K562 (cell line): ENCODE data around the gene IL17RA. TPM values are rescaled to one million over a fixed set of nuclear protein-coding genes. Genes with fewer than 3 reads are reported as not detected.
A peak's percentile ranks its signal among the peaks of the same experiment; 100 is the strongest.

ENCODE experiments used
- ATAC-seq: fragments of 200-7000 bp; cut with Tn5 transposase; 3 replicates; pipeline ENCODE4 v1.9.1; 2020; ENCODE audit warnings: moderate library complexity
- BruUV-seq: library from RNA; stranded (reverse); fragments of 400-500 nt; replicated peaks from 2 replicates; lab custom pipeline; 2021; lab: Mats Ljungman, UMichigan
- CTCF ChIA-PET: fragments of 300-600 bp; formaldehyde crosslinking; extraction: SDS; loops from one replicate; lab custom pipeline; 2021; ENCODE audit warnings: low intra/inter-chr PET ratio; lab: Yijun Ruan, JAX
- POLR2A ChIA-PET: fragments of 300-600, 350-650 bp; sonication (Branson Sonifier 250); formaldehyde crosslinking; extraction: SDS; loops from one replicate; lab custom pipeline; 2021; ENCODE audit warnings: antibody characterized with exemption, inconsistent platforms; lab: Yijun Ruan, JAX
- DNase-seq, 4 experiments: peaks; one replicate each; pipeline versions ENCODE4 v3.0.0 to v3.0.0-alpha.2; 2011 to 2018; ENCODE audit warnings: low spot score in 3 of 4, mixed read lengths in 3 of 4; ENCODE audit errors: extremely low read depth in 1 of 4
- FAIRE-seq: peaks from 2 replicates; lab custom pipeline; 2011; peaks lifted over from hg19 to GRCh38; lab: Jason Lieb, UNC
- H2AFZ ChIP-seq: 2 replicates; pipeline ENCODE4 v1.6.0; 2011; ENCODE audit warnings: low read depth, low read length, control low read depth, inconsistent platforms
- H3K27ac ChIP-seq: fragments of 200-600 bp; 3 replicates; pipeline ENCODE4 v1.8.0; 2011; ENCODE audit warnings: low read depth, mild to moderate bottlenecking, control low read depth, inconsistent platforms, low read length, moderate library complexity, mixed read lengths; ENCODE audit errors: extremely low read depth
- H3K27me3 ChIP-seq, 2 experiments: fragments of 300-600 bp in 1 of 2; 2 replicates in 1 of 2; 3 replicates in 1 of 2; pipeline versions ENCODE4 v1.6.0 to v1.8.0; 2011; ENCODE audit warnings: inconsistent platforms in 2 of 2, low read length in 2 of 2, mild to moderate bottlenecking in 1 of 2, mixed read lengths in 1 of 2, moderate library complexity in 1 of 2; ENCODE audit not compliant: control insufficient read depth in 2 of 2, insufficient read depth in 2 of 2
- H3K36me3 ChIP-seq: fragments of 300-600 bp; 3 replicates; pipeline ENCODE4 v1.8.0; 2011; ENCODE audit warnings: mild to moderate bottlenecking, low read length, inconsistent platforms; ENCODE audit not compliant: control insufficient read depth, insufficient read depth
- H3K4me1 ChIP-seq, 2 experiments: fragments of 200-600 bp in 1 of 2; replicated peaks in 1 of 2; 2 replicates in 1 of 2; 3 replicates in 1 of 2; pipeline versions ENCODE4 v1.5.1 to v1.8.0; 2011; ENCODE audit warnings: inconsistent platforms in 2 of 2, low read length in 2 of 2, mild to moderate bottlenecking in 1 of 2, mixed read lengths in 1 of 2, moderate library complexity in 1 of 2; ENCODE audit not compliant: control insufficient read depth in 2 of 2, insufficient read depth in 2 of 2
- H3K4me2 ChIP-seq: 2 replicates; pipeline ENCODE4 v1.6.1; 2011; ENCODE audit warnings: low read length, control low read depth, inconsistent platforms, mixed read lengths; ENCODE audit not compliant: insufficient read depth
- H3K4me3 ChIP-seq: fragments of 200-600 bp; sonication (generic), shearing (Covaris generic); 2 replicates; pipeline ENCODE4 v1.5.1; 2016; ENCODE audit warnings: control low read depth, inconsistent platforms
- H3K79me2 ChIP-seq: fragments of 200-600 bp; 3 replicates; pipeline ENCODE4 v1.8.0; 2011; ENCODE audit warnings: low read length, inconsistent platforms; ENCODE audit not compliant: control insufficient read depth, insufficient read depth
- H3K9ac ChIP-seq, 2 experiments: 2 replicates each; pipeline versions ENCODE4 v1.6.0 to v1.6.1; 2011; ENCODE audit warnings: low read depth in 2 of 2, low read length in 2 of 2, control low read depth in 1 of 2, inconsistent platforms in 1 of 2, mild to moderate bottlenecking in 1 of 2, mixed read lengths in 1 of 2; ENCODE audit not compliant: insufficient read depth in 1 of 2
- H3K9me1 ChIP-seq: one replicate; pipeline ENCODE4 v1.6.0; 2011; ENCODE audit warnings: inconsistent platforms, mild to moderate bottlenecking, low read length, moderate library complexity; ENCODE audit not compliant: control insufficient read depth, insufficient read depth
- H3K9me3 ChIP-seq: replicated peaks from 2 replicates; pipeline ENCODE4 v1.5.1; 2011; ENCODE audit warnings: low read depth, low read length, inconsistent platforms; ENCODE audit not compliant: control insufficient read depth, insufficient read depth
- H4K20me1 ChIP-seq: replicated peaks from 2 replicates; pipeline ENCODE4 v1.6.1; 2011; ENCODE audit warnings: low read length, inconsistent platforms, mixed read lengths; ENCODE audit not compliant: control insufficient read depth, insufficient read depth
- ATF1 ChIP-seq, 2 experiments: fragments of 450-650 bp in 1 of 2; IDR thresholded peaks; 2 replicates each; pipeline ENCODE4 v1.6.1; 2016; ENCODE audit warnings: missing compliant biosample characterization in 1 of 2, missing genetic modification characterization in 1 of 2
- ATF2 ChIP-seq: sonication (generic); formaldehyde crosslinking; IDR thresholded peaks from 2 replicates; pipeline ENCODE4 v1.8.1; 2022; ENCODE audit warnings: missing genetic modification reagents
- CBFA2T2 ChIP-seq: fragments of 450-650 bp; conservative IDR thresholded peaks from 2 replicates; pipeline ENCODE4 v1.6.1; 2017; ENCODE audit warnings: mild to moderate bottlenecking
- ETV1 ChIP-seq: fragments of 450-650 bp; conservative IDR thresholded peaks from 2 replicates; pipeline ENCODE4 v1.6.1; 2016; ENCODE audit warnings: missing genetic modification characterization, control low read depth, low read depth, missing compliant biosample characterization
- GTF2A2 ChIP-seq: IDR thresholded peaks from 2 replicates; pipeline ENCODE4 v1.6.1; 2016; ENCODE audit warnings: mild to moderate bottlenecking, missing genetic modification characterization, missing compliant biosample characterization
- MAFG ChIP-seq: fragments of 450-650 bp; conservative IDR thresholded peaks from 2 replicates; pipeline ENCODE4 v1.6.1; 2016; ENCODE audit warnings: missing genetic modification characterization, missing compliant biosample characterization
- MAFK ChIP-seq: IDR thresholded peaks from 2 replicates; pipeline ENCODE4 v1.6.1; 2011; ENCODE audit warnings: low read length, improper control_type of control experiment
- MCM2 ChIP-seq: fragments of 450-650 bp; IDR thresholded peaks from 2 replicates; pipeline ENCODE4 v1.6.1; 2017; ENCODE audit warnings: low read depth, mild to moderate bottlenecking
- NBN ChIP-seq: fragments of 450-650 bp; IDR thresholded peaks from 2 replicates; pipeline ENCODE4 v1.6.1; 2016; ENCODE audit warnings: low read depth, mild to moderate bottlenecking
- NFATC3 ChIP-seq: fragments of 450-650 bp; IDR thresholded peaks from 2 replicates; pipeline ENCODE4 v1.6.1; 2017; ENCODE audit warnings: mild to moderate bottlenecking
- NFRKB ChIP-seq: fragments of 450-650 bp; IDR thresholded peaks from 2 replicates; pipeline ENCODE4 v1.6.1; 2016; ENCODE audit warnings: low read depth
- PHB ChIP-seq: fragments of 250-450 bp; sonication (Bioruptor Pico); IDR thresholded peaks from 2 replicates; pipeline ENCODE4 v1.5.0; 2021
- PKNOX1 ChIP-seq: fragments of 450-650 bp; IDR thresholded peaks from 2 replicates; pipeline ENCODE4 v1.6.1; 2016
- POLR2AphosphoS2 ChIP-seq: IDR thresholded peaks from 2 replicates; pipeline ENCODE4 v1.6.1; 2012; ENCODE audit warnings: low read length, improper control_type of control experiment
- POLR3G ChIP-seq: IDR thresholded peaks from 2 replicates; pipeline ENCODE4 v1.6.1; 2011; ENCODE audit not compliant: insufficient read length, insufficient replicate concordance; ENCODE audit errors: extremely low read depth
- SLC30A9 ChIP-seq: fragments of 250-450 bp; sonication (Bioruptor Pico); IDR thresholded peaks from 2 replicates; pipeline ENCODE4 v1.8.0; 2022; ENCODE audit warnings: mild to moderate bottlenecking, moderate library complexity
- SMARCA4 ChIP-seq: fragments of 450-650 bp; IDR thresholded peaks from 2 replicates; pipeline ENCODE4 v1.6.1; 2016
- SP1 ChIP-seq: sonication (generic); formaldehyde crosslinking; IDR thresholded peaks from 2 replicates; pipeline ENCODE4 v1.8.1; 2022; ENCODE audit warnings: mild to moderate bottlenecking, missing genetic modification reagents
- TCF7 ChIP-seq: sonication (generic); IDR thresholded peaks from 2 replicates; pipeline ENCODE4 v1.6.1; 2016; ENCODE audit warnings: antibody characterized with exemption, borderline replicate concordance
- TEAD2 ChIP-seq: fragments of 450-650 bp; IDR thresholded peaks from 2 replicates; pipeline ENCODE4 v1.6.1; 2016; ENCODE audit warnings: missing genetic modification characterization, control low read depth, missing compliant biosample characterization
- THRAP3 ChIP-seq: fragments of 450-650 bp; IDR thresholded peaks from 2 replicates; pipeline ENCODE4 v1.6.1; 2016; ENCODE audit warnings: mild to moderate bottlenecking, inconsistent platforms, borderline replicate concordance
- ZNF282 ChIP-seq: sonication (generic); formaldehyde crosslinking; IDR thresholded peaks from 2 replicates; pipeline ENCODE4 v1.8.1; 2023; ENCODE audit warnings: missing genetic modification reagents
- ZNF3 ChIP-seq: fragments of 250-450 bp; sonication (Bioruptor Pico); IDR thresholded peaks from 2 replicates; pipeline ENCODE4 v1.5.0; 2021; ENCODE audit warnings: mild to moderate bottlenecking, moderate library complexity
- ZNF316 ChIP-seq: fragments of 450-650 bp; IDR thresholded peaks from 2 replicates; pipeline ENCODE4 v1.6.1; 2016
- ZNF668 ChIP-seq: fragments of 250-450 bp; sonication (Bioruptor Pico); IDR thresholded peaks from 2 replicates; pipeline ENCODE4 v1.8.0; 2022; ENCODE audit warnings: mild to moderate bottlenecking, inconsistent platforms
- ZNF695 ChIP-seq: fragments of 450-650 bp; formaldehyde crosslinking; IDR thresholded peaks from 2 replicates; pipeline ENCODE4 v1.4.0; 2020; ENCODE audit warnings: mild to moderate bottlenecking, moderate library complexity
- ZNF79 ChIP-seq: fragments of 250-450 bp; sonication (Bioruptor Pico); IDR thresholded peaks from 2 replicates; pipeline ENCODE4 v1.4.0; 2020; ENCODE audit warnings: low read depth, mild to moderate bottlenecking, moderate library complexity
- in situ Hi-C: fragments of 300-500 bp; cut with MboI; formaldehyde crosslinking; loops from 4 replicates; pipeline ENCODE4 v1.15.0; 2018; ENCODE audit warnings: inconsistent platforms, mixed read lengths
- intact Hi-C: fragments of 100-400 bp; cut with micrococcal nuclease; formaldehyde crosslinking; loops from 2 replicates; pipeline ENCODE4 v1.14.2; 2022
- polyA plus RNA-seq, 8 experiments: library from polyadenylated mRNA; depleted of rRNA in 4 of 8; stranded (reverse) in 5 of 8; unstranded in 3 of 8; fragments of >200 nt; fragmentation: Nextera tagmentation in 2 of 8; fragmentation: Illumina TruSeq in 1 of 8; extraction: Ambion mirVana in 2 of 8; extraction: Trizol in 1 of 8; gene quantifications; 2 replicates each; pipeline versions ENCODE4 v1.2.1 to v1.2.3, GENCODE V29; 2011 to 2014; ENCODE audit warnings: inconsistent platforms in 1 of 8, missing spikeins in 1 of 8
- total RNA-seq, 7 experiments: library from RNA; depleted of rRNA in 6 of 7; stranded (reverse); fragments of >200 nt in 6 of 7; fragmentation: Illumina TruSeq in 2 of 7; extraction: Trizol in 2 of 7; gene quantifications; 2 replicates each; pipeline versions ENCODE4 v1.2.1 to v1.2.3, GENCODE V29; 2011 to 2021; ENCODE audit warnings: low replicate concordance in 1 of 7

IL17RA gene
- total and polyA plus RNA-seq, 9 of the 15 experiments (the other 6 are each of a cell fraction or from before 2014, with no cell fraction given), result 0.17 to 11.8 (median 3.7) TPM

- no peak overlapping the region for H3K9ac ChIP-seq
- H3K4me2 ChIP-seq, result no peak overlapping the region
- no peaks in the 10 kb centered on the region for H3K36me3 ChIP-seq
- in situ Hi-C loops (loop anchor here (5.0 kb wide), 1 partner anchor 428 kb away; no protein-coding TSS in a partner anchor), intact Hi-C loops (loop anchor here (1.0 kb wide), 1 partner anchor 97 kb away; no protein-coding TSS in a partner anchor)
- DNase-seq, result no peak
- H3K9me3 ChIP-seq, result no peaks in the 10 kb centered on the region
- H3K4me3 ChIP-seq, result no peak overlapping the region
- H2AFZ ChIP-seq, result no peak overlapping the region
- BruUV-seq, result no TSS peak
- H3K4me1 ChIP-seq, result peaks cover 0 to 4% of the 10 kb centered on the region in 2 experiments; a peak in 1 of 5 replicates
- FAIRE-seq, result no peak
- H3K9me1 ChIP-seq, result no peaks in the 10 kb centered on the region
- peak; percentile 25; the same call in 1 of the 3 replicates for ATAC-seq
- H3K27me3 ChIP-seq, result no peaks in the 10 kb centered on the region
- ChIA-PET POLR2A (interaction anchor here (0.6 to 1.0 kb wide), 4 partner anchors 9 to 402 kb away, joined by 3 to 4 read pairs (median 3); no protein-coding TSS in a partner anchor), CTCF (interaction anchor here (0.7 to 1.8 kb wide), 6 partner anchors 97 to 427 kb away, joined by 3 to 11 read pairs (median 5); no protein-coding TSS in a partner anchor)
- 0 out of 2 replicates have a peak, but pooled peaks cover 3% of the 10 kb centered on the region for H4K20me1 ChIP-seq
- H3K27ac ChIP-seq, result no peak overlapping the region
- no peaks in the 10 kb centered on the region for H3K79me2 ChIP-seq
- TF ChIP-seq POLR3G (no peak), SMARCA4 (peak; percentile 29; the same call in 1 of the 2 replicates), GTF2A2 (tag) (no peak), SP1 (CRISPR knock-in tag) (no peak), POLR2AphosphoS2 (no peak), ATF2 (no peak), NFATC3 (no peak), ZNF79 (no peak), PKNOX1 (no peak), ZNF282 (CRISPR knock-in tag) (no peak), NFRKB (no peak), ZNF3 (CRISPR knock-in tag) (no peak), ETV1 (tag) (no peak), THRAP3 (no peak), TCF7 (no peak), TEAD2 (tag) (no peak), NBN (no peak), ZNF668 (CRISPR knock-in tag) (no peak), SLC30A9 (CRISPR knock-in tag) (no peak), ZNF695 (CRISPR knock-in tag) (no peak), MAFG (tag) (peak; percentile 84), PHB (CRISPR knock-in tag) (no peak), ZNF316 (peak; percentile 94), CBFA2T2 (no peak), MAFK (peak; percentile 54), ATF1 (CRISPR knock-in tag; IDR thresholded peaks at IDR 0.05) (no peak), ATF1 (tag; IDR thresholded peaks at IDR 0.05) (no peak), MCM2 (no peak)
These were observed 10.2 kb upstream of the IL17RA start for GRCh38 chr22:17074648-17075002.
